Gastrocnemius medialis (tissue), 4 donors: ENCODE measurements around the gene INCA1. TPM values are rescaled to one million over a fixed set of nuclear protein-coding genes. Genes with fewer than 3 reads are reported as not detected.

Experiments used
- ATAC-seq, 2 donors: fragments of 150-250 bp; one replicate each; pipeline ENCODE4 v1.9.1; 2016
- DNase-seq, 2 donors: peaks; one replicate each; pipeline ENCODE4 v3.0.0-alpha.2; 2019
- H3K27ac ChIP-seq, 4 donors: fragments of 200-600 bp; sonication (generic); 1 replicate in 1 of 4; 2 replicates in 3 of 4; pipeline ENCODE4 v1.5.1; 2016 to 2018; ENCODE audit warnings: mild to moderate bottlenecking in 2 of 4, moderate library complexity in 1 of 4
- H3K27me3 ChIP-seq, 3 donors: fragments of 200-600 bp; sonication (generic) in 2 of 3; 1 replicate in 1 of 3; 2 replicates in 2 of 3; pipeline versions ENCODE4 v1.5.1 to v1.6.0; 2016 to 2019; ENCODE audit warnings: mild to moderate bottlenecking in 1 of 3, moderate library complexity in 1 of 3
- H3K36me3 ChIP-seq, 2 donors: fragments of 200-600 bp; sonication (generic) in 1 of 2; one replicate each; pipeline ENCODE4 v1.5.1; 2017 to 2018
- H3K4me1 ChIP-seq, 2 donors: fragments of 200-600 bp; sonication (generic) in 1 of 2; one replicate each; pipeline ENCODE4 v1.5.1; 2016 to 2017; ENCODE audit warnings: mild to moderate bottlenecking in 2 of 2
- H3K4me3 ChIP-seq, 4 donors: fragments of 200-600 bp; sonication (generic) in 3 of 4; 1 replicate in 1 of 4; 2 replicates in 3 of 4; pipeline ENCODE4 v1.5.1; 2016 to 2019; ENCODE audit warnings: mild to moderate bottlenecking in 2 of 4
- H3K9me3 ChIP-seq, 3 donors: fragments of 200-600 bp; sonication (generic) in 2 of 3; 1 replicate in 1 of 3; 2 replicates in 2 of 3; pipeline ENCODE4 v1.5.1; 2016 to 2019
- POLR2A ChIP-seq, 2 donors: fragments of 450-650 bp; IDR thresholded peaks; one replicate each; pipeline ENCODE4 v1.6.1; 2017; ENCODE audit warnings: antibody characterized with exemption in 2 of 2, mild to moderate bottlenecking in 2 of 2, moderate library complexity in 2 of 2
- in situ Hi-C, 4 donors: fragments of 200-750 bp; cut with MboI; loops; one replicate each; pipeline versions ENCODE4 v1.15.0 to v1.8.0; 2017; ENCODE audit warnings: low sequenced_read_pairs in 4 of 4
- intact Hi-C: fragments of 100-400 bp; cut with DNase I; formaldehyde crosslinking; loops from one replicate; pipeline ENCODE4 v1.15.1; 2023; ENCODE audit warnings: low total_unique reads
- total RNA-seq, 4 donors: library from RNA; depleted of rRNA; stranded (reverse); fragments of >200 nt; gene quantifications; one replicate each; pipeline versions ENCODE4 v1.1.0 to v1.2.3, GENCODE V29; 2016
- TF ChIP-seq, protein P1 (sequence below), 5 experiments: fragments of 450-650 bp in 3 of 5; fragments of 200-600 bp in 2 of 5; sonication (generic) in 2 of 5; IDR thresholded peaks in 4 of 5; conservative IDR thresholded peaks in 1 of 5; 1 replicate in 4 of 5; 2 replicates in 1 of 5; pipeline ENCODE4 v1.5.1; 2016 to 2019; ENCODE audit warnings: antibody characterized with exemption in 5 of 5, mild to moderate bottlenecking in 3 of 5, moderate library complexity in 3 of 5

Gene INCA1
- total RNA-seq, 4 donors from 2014 or later: 1.9 to 5.7 (median 4.3) TPM

DNA sequence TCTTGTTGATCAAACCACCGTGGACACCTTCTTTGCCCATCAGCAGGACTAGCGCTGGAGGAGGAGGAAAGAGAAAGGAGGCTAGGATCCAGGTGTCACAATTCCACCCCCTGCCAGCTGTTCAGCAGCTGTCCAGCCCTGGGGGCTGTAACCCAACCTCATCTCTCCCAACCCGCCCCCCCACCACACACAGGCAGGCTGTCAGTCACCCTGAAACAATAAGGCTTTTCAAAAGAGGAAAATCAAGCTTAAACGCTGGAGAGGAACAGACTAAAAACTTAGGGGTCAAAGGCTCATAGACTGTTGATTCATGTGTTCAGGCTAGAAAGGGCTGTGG is 51.4 kb downstream of the INCA1 start:
- Histone ChIP-seq H3K9me3 (no peaks in the 10 kb centered on the region), H3K27ac (peak overlapping the region; percentile 96 to 100 (median 98)), H3K27me3 (no peaks in the 10 kb centered on the region), H3K4me1 (peaks cover 45 to 46% of the 10 kb centered on the region in 2 donors), H3K4me3 (peak overlapping the region in 3 of 4 donors; percentile 6 to 99 (median 96)), H3K36me3 (peaks cover 0 to 40% of the 10 kb centered on the region in 2 donors)
- intact Hi-C loops (no loop called here), in situ Hi-C loops (no loop called here)
- no peak for ATAC-seq
- no peak for DNase-seq
- TF ChIP-seq, protein P1, sequence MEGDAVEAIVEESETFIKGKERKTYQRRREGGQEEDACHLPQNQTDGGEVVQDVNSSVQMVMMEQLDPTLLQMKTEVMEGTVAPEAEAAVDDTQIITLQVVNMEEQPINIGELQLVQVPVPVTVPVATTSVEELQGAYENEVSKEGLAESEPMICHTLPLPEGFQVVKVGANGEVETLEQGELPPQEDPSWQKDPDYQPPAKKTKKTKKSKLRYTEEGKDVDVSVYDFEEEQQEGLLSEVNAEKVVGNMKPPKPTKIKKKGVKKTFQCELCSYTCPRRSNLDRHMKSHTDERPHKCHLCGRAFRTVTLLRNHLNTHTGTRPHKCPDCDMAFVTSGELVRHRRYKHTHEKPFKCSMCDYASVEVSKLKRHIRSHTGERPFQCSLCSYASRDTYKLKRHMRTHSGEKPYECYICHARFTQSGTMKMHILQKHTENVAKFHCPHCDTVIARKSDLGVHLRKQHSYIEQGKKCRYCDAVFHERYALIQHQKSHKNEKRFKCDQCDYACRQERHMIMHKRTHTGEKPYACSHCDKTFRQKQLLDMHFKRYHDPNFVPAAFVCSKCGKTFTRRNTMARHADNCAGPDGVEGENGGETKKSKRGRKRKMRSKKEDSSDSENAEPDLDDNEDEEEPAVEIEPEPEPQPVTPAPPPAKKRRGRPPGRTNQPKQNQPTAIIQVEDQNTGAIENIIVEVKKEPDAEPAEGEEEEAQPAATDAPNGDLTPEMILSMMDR (IDR thresholded peaks at IDR 0.05 in 4 of 5, conservative IDR thresholded peaks at IDR 0.05 in 1 of 5): no peak
- TF ChIP-seq POLR2A (IDR thresholded peaks at IDR 0.05): no peak

DNA sequence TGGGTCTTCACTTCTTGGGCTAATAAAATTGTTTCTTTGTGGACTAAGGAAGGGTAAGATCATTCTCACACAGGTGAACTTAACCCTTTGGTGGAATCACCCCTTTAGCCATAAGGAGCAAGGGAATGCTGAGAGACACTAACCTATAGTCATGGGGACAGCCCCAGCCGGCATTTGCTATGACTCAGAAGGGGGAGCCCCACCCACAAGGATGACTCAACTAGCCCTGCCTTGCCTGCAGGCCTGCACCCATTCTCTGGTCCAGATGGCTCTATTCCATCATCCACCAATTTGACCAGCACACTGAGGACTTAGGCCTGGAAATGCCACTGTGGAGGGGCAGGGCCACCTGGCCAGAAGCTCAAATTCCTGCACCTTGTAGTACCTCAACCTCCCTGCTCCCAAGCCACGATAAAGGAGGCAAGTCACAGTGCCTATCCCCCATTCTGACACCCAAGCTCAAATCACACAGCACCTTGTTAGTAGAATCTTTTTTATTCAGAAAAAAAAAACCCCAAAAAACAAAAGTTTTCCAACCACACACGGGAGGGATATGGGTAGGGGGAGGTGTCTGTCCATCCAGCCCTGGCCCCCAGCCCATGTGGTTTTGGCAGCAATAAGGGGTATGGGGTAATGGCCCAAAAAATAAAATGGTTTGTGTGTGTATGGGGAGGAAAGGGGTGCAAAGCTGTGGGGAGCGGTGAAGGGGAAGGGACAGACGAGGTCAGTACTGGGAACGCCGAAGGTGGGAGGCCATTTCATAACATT is 52.0 kb downstream of the INCA1 start:
- intact Hi-C loops: no loop called here
- TF ChIP-seq, protein P1 (IDR thresholded peaks at IDR 0.05 in 4 of 5, conservative IDR thresholded peaks at IDR 0.05 in 1 of 5): no peak
- no peak for TF ChIP-seq POLR2A (IDR thresholded peaks at IDR 0.05)

DNA sequence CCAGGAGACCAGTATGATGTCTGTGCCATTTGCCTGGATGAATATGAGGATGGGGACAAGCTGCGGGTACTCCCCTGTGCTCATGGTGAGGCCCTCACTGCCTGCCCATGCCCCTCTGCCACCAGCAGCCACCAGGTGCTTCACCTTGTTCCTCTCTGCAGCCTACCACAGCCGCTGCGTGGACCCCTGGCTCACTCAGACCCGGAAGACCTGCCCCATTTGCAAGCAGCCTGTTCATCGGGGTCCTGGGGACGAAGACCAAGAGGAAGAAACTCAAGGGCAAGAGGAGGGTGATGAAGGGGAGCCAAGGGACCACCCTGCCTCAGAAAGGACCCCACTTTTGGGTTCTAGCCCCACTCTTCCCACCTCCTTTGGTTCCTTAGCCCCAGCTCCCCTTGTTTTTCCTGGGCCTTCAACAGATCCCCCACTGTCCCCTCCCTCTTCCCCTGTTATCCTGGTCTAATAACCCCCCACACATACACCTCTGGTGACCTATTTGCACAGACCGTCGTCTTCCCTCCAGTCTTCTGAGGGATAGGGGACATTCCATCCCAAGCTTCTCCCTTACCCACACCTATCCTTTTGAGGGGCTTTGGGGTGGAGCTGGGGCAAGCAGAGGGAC is 52.7 kb downstream of the INCA1 start:
- intact Hi-C loops: no loop called here
- TF ChIP-seq, protein P1 (IDR thresholded peaks at IDR 0.05 in 4 of 5, conservative IDR thresholded peaks at IDR 0.05 in 1 of 5): no peak
- no peak for TF ChIP-seq POLR2A (IDR thresholded peaks at IDR 0.05)
- DNase-seq: no peak
- Histone ChIP-seq H3K4me3 (peak overlapping the region in 2 of 4 donors; percentile 6 to 9), H3K4me1 (peaks cover 39 to 41% of the 10 kb centered on the region in 2 donors), H3K9me3 (no peaks in the 10 kb centered on the region), H3K27me3 (no peaks in the 10 kb centered on the region), H3K27ac (peak overlapping the region; percentile 96 to 100 (median 98)), H3K36me3 (peaks cover 0 to 40% of the 10 kb centered on the region in 2 donors)
- in situ Hi-C loops: no loop called here
- no peak for ATAC-seq

More for the DNA sequence above, 52.0 kb downstream of the INCA1 start:
- ATAC-seq (peak; percentile 34 to 41), DNase-seq (peak; percentile 84 to 93)
- H3K27ac ChIP-seq: peak overlapping the region; percentile 96 to 100 (median 98)
- peaks cover 0 to 40% of the 10 kb centered on the region in 2 donors for H3K36me3 ChIP-seq
- in situ Hi-C loops: no loop called here
- H3K4me3 ChIP-seq: peak overlapping the region; percentile 6 to 96 (median 30)
- H3K9me3 ChIP-seq: no peaks in the 10 kb centered on the region
- H3K27me3 ChIP-seq: no peaks in the 10 kb centered on the region
- H3K4me1 ChIP-seq: peaks cover 41 to 44% of the 10 kb centered on the region in 2 donors

DNA sequence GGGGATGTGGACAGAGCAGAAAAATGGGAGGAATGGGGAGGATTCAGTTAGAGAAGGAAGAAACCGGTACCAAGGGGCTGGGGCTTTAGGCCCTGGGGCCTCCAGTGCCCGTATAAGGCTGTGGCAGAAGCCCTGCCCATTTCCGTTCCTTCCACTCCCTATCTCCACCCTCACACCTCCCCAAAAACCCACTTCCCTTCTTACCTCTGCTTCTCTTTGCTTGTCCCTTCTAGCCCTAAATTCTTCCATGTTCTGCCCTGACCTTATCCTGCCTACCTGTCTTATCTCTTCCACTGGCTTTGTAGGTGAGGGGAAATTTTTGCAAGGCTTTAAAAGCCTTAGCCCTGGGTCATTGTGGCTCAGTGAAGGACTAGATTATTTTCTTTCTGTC is 53.2 kb downstream of the INCA1 start:
- Histone ChIP-seq H3K27ac (peak overlapping the region; percentile 96 to 100 (median 98)), H3K9me3 (no peaks in the 10 kb centered on the region), H3K36me3 (peaks cover 0 to 40% of the 10 kb centered on the region in 2 donors), H3K27me3 (no peaks in the 10 kb centered on the region), H3K4me3 (no peak overlapping the region), H3K4me1 (peaks cover 40 to 44% of the 10 kb centered on the region in 2 donors)
- no peak for ATAC-seq
- DNase-seq: no peak
- no peak for TF ChIP-seq POLR2A (IDR thresholded peaks at IDR 0.05)
- TF ChIP-seq, protein P1 (IDR thresholded peaks at IDR 0.05 in 4 of 5, conservative IDR thresholded peaks at IDR 0.05 in 1 of 5): no peak
- intact Hi-C loops: no loop called here
- in situ Hi-C loops: no loop called here
